MM.1S (cell line): Measurements from ENCODE around the gene ZNHIT1.

ENCODE experiments used
- DNase-seq: peaks from one replicate; pipeline ENCODE4 v3.0.0-alpha.2; 2015
- H2AFZ ChIP-seq: fragments of 300-600 bp; sonication (generic); 2 replicates; pipeline ENCODE4 v1.6.0; 2016; ENCODE audit warnings: antibody characterized with exemption, low read length
- H3F3A ChIP-seq: fragments of 300-600 bp; sonication (generic); 2 replicates; pipeline ENCODE4 v1.6.1; 2016; ENCODE audit warnings: mild to moderate bottlenecking, antibody characterized with exemption, low read length, moderate library complexity, mixed read lengths; ENCODE audit not compliant: insufficient read depth
- H3K27ac ChIP-seq: fragments of 300-600 bp; sonication (generic); 2 replicates; pipeline ENCODE4 v1.5.1; 2016; ENCODE audit warnings: mild to moderate bottlenecking, low read length
- H3K27me3 ChIP-seq: fragments of 300-600 bp; sonication (generic); replicated peaks from 2 replicates; pipeline ENCODE4 v1.6.0; 2016; ENCODE audit warnings: low read length; ENCODE audit not compliant: insufficient read depth
- H3K36me3 ChIP-seq: fragments of 300-600 bp; sonication (generic); replicated peaks from 2 replicates; pipeline ENCODE4 v1.6.1; 2016; ENCODE audit warnings: mild to moderate bottlenecking, low read length, mixed read lengths; ENCODE audit not compliant: insufficient read depth
- H3K4me1 ChIP-seq: fragments of 300-600 bp; sonication (generic); 2 replicates; pipeline ENCODE4 v1.6.1; 2016; ENCODE audit warnings: low read length, mixed read lengths
- H3K4me2 ChIP-seq: fragments of 300-600 bp; sonication (generic); 2 replicates; pipeline ENCODE4 v1.6.0; 2016; ENCODE audit warnings: low read depth, low read length
- H3K4me3 ChIP-seq: fragments of 300-600 bp; sonication (generic); 2 replicates; pipeline ENCODE4 v1.5.1; 2016; ENCODE audit warnings: low read length, mixed read lengths
- H3K79me2 ChIP-seq: fragments of 300-600 bp; sonication (generic); 2 replicates; pipeline ENCODE4 v1.6.1; 2016; ENCODE audit warnings: mixed run types, low read length, mixed read lengths
- H3K9ac ChIP-seq: fragments of 300-600 bp; sonication (generic); 2 replicates; pipeline ENCODE4 v1.6.1; 2016; ENCODE audit warnings: low read length, mixed read lengths
- H3K9me2 ChIP-seq: fragments of 300-600 bp; sonication (generic); replicated peaks from 2 replicates; pipeline ENCODE4 v1.6.1; 2016; ENCODE audit warnings: mild to moderate bottlenecking, low read length, mixed read lengths; ENCODE audit not compliant: insufficient read depth
- H3K9me3 ChIP-seq: fragments of 300-600 bp; sonication (generic); replicated peaks from 2 replicates; pipeline ENCODE4 v1.6.1; 2016; ENCODE audit warnings: mild to moderate bottlenecking, low read length, mixed read lengths; ENCODE audit not compliant: insufficient read depth
- H4K20me1 ChIP-seq: fragments of 300-600 bp; sonication (generic); 2 replicates; pipeline ENCODE4 v1.6.1; 2016; ENCODE audit warnings: mild to moderate bottlenecking, low read length, moderate library complexity, mixed read lengths; ENCODE audit not compliant: insufficient read depth
- EZH2 ChIP-seq: fragments of 300-600 bp; sonication (generic); optimal IDR thresholded peaks from 2 replicates; pipeline ENCODE3; 2017; ENCODE audit warnings: low read depth, mild to moderate bottlenecking, antibody characterized with exemption, low read length, mixed read lengths
- EZH2phosphoT487 ChIP-seq: fragments of 300-600 bp; sonication (generic); IDR thresholded peaks from 2 replicates; pipeline ENCODE4 v1.6.1; 2018; ENCODE audit warnings: antibody characterized with exemption, low read length
- TF ChIP-seq, protein P1 (sequence below): fragments of 300-600 bp; sonication (generic); IDR thresholded peaks from 2 replicates; pipeline ENCODE4 v1.5.1; 2016; ENCODE audit warnings: antibody characterized with exemption, low read length, mixed read lengths

The ZNHIT1 gene

DNA sequence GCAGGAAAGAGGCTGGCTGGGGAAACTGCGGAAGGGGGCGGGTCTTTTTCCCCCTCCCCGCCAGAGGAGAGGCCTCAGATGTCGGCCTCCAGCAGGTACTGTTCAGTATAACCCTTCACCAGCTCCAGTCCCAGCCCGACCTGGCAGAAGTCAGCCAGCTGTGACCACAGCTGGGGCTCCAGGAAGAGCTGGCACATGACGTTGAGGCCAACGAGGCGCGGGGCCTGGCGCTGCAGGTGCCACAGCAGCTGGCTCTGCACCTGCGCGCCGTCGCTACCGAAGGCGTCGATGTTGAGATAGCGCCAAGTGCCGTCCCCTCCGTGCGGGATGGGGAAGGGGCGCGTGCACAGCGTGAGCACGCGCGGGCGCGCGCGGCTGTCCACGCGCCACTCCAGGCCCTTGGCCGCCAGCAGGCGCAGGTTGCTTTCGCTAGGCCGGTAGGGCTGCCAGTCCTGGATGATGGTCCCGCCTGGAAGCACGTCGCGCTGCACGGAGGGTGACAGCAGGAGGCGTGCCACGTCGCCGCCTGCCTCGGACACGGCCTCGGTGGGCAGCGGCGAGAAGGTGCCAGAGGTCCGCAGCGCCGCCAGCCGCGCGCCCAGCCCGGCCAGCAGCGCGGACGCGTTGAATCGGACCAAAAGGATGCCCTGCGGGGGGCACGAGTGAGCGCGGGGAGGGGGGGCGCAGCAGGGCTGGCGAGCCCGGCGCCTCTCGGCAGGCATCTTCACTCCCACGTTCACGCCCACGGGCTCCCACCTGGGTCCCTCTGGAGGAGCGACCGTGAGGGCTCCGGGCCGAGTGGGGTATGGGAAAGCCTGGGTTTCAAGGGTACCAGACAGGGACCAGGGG lies 45.7 kb upstream of the ZNHIT1 start:
- Histone ChIP-seq H3K4me2 (peak overlapping the region; percentile 29), H3K4me3 (no peak overlapping the region; the same call in 1 of the 2 replicates)

GRCh38 chr7:101172854-101173751 lies 44.9 kb upstream of the ZNHIT1 start:
- Histone ChIP-seq H3K79me2 (no peaks in the 10 kb centered on the region), H2AFZ (no peak overlapping the region), H3K4me3 (no peak overlapping the region), H3K4me2 (no peak overlapping the region), H3K9me2 (no peaks in the 10 kb centered on the region), H3F3A (no peaks in the 10 kb centered on the region), H4K20me1 (no peaks in the 10 kb centered on the region), H3K27me3 (peaks cover 96% of the 10 kb centered on the region), H3K36me3 (no peaks in the 10 kb centered on the region), H3K9ac (no peak overlapping the region), H3K4me1 (0 out of 2 replicates have a peak, but pooled peaks cover 3% of the 10 kb centered on the region), H3K27ac (no peak overlapping the region), H3K9me3 (no peaks in the 10 kb centered on the region)
- TF ChIP-seq EZH2 (no peak), EZH2phosphoT487 (no peak)
- TF ChIP-seq, protein P1, sequence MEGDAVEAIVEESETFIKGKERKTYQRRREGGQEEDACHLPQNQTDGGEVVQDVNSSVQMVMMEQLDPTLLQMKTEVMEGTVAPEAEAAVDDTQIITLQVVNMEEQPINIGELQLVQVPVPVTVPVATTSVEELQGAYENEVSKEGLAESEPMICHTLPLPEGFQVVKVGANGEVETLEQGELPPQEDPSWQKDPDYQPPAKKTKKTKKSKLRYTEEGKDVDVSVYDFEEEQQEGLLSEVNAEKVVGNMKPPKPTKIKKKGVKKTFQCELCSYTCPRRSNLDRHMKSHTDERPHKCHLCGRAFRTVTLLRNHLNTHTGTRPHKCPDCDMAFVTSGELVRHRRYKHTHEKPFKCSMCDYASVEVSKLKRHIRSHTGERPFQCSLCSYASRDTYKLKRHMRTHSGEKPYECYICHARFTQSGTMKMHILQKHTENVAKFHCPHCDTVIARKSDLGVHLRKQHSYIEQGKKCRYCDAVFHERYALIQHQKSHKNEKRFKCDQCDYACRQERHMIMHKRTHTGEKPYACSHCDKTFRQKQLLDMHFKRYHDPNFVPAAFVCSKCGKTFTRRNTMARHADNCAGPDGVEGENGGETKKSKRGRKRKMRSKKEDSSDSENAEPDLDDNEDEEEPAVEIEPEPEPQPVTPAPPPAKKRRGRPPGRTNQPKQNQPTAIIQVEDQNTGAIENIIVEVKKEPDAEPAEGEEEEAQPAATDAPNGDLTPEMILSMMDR, result no peak
- DNase-seq, result no peak

More for the DNA sequence above, 45.7 kb upstream of the ZNHIT1 start:
- Histone ChIP-seq H3K9me2 (no peaks in the 10 kb centered on the region), H3K27me3 (peaks cover 96% of the 10 kb centered on the region), H3K27ac (no peak overlapping the region), H3K9me3 (no peaks in the 10 kb centered on the region), H3K9ac (no peak overlapping the region), H3K4me1 (0 out of 2 replicates have a peak, but pooled peaks cover 3% of the 10 kb centered on the region), H3F3A (no peaks in the 10 kb centered on the region), H3K79me2 (no peaks in the 10 kb centered on the region), H2AFZ (no peak overlapping the region), H4K20me1 (no peaks in the 10 kb centered on the region), H3K36me3 (no peaks in the 10 kb centered on the region)
- TF ChIP-seq, protein P1, result no peak
- TF ChIP-seq EZH2phosphoT487 (no peak), EZH2 (no peak)
- peak; percentile 41 for DNase-seq

DNA sequence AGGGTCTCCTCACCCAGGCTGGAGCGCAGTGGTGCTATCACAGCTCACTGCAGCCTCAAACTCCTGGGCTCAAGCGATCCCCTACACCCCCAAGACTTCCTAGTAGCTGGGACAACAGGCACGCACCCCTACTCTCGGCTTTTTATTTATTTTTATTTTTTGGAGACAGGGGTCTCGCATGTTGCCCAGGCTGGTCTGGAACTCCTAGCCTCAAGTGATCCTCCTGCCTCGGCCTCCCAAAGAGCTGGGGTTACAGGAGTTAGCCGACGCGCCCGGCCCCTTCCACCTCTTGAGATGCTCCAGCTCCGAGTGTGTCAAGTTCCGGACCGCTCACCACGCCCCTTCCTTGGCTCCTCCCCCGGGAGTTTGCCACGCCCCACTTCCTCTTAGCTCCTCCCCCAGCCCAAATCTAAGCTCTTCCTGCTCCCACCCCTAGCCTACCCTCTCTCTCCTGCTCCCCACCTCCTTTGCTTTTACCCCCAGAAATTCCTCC lies 44.2 kb upstream of the ZNHIT1 start:
- Histone ChIP-seq H3K27ac (no peak overlapping the region), H3K4me3 (no peak overlapping the region), H4K20me1 (no peaks in the 10 kb centered on the region), H3K9me3 (no peaks in the 10 kb centered on the region), H3F3A (no peaks in the 10 kb centered on the region), H3K79me2 (no peaks in the 10 kb centered on the region), H3K4me2 (no peak overlapping the region), H2AFZ (no peak overlapping the region), H3K27me3 (peaks cover 96% of the 10 kb centered on the region), H3K36me3 (no peaks in the 10 kb centered on the region), H3K4me1 (0 out of 2 replicates have a peak, but pooled peaks cover 3% of the 10 kb centered on the region), H3K9ac (no peak overlapping the region), H3K9me2 (no peaks in the 10 kb centered on the region)
- peak; percentile 33 for DNase-seq
- TF ChIP-seq, protein P1, result no peak
- TF ChIP-seq EZH2 (no peak), EZH2phosphoT487 (no peak)
